Measurements from ENCODE around the gene ABLIM1.

Gene ABLIM1

DNA sequence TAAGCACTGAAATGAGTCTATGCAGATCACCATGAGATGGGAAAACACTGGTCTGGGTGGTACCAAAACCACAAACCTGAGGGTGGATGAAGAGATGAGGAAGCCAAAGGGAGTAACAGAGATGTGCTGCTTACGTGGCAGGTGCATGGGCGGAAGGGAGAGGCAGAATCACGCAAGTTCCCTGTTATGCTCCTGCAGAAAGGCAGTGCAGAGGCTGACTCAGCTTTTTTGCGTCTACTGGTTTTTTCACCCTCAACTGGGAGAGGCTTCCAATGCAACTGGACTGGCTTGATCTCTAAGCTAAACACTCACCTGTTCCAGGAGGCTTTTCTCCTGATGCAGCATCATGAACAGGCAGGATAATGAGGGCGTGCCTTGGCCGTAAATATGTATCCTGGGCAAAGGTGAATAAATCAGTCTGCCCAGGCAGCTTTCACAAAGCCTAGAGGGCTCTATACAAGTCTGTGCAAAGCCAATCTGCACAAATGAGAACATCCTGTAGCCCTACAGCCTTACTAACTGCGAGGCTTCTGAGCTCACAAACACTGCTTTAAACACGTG lies 158.4 kb downstream of the ABLIM1 start:
- peak overlapping the region; percentile 14; the same call in 1 of the 2 replicates for H3K4me3 ChIP-seq (ENCODE audit: low read depth, low read length)
- TF ChIP-seq, protein P1, sequence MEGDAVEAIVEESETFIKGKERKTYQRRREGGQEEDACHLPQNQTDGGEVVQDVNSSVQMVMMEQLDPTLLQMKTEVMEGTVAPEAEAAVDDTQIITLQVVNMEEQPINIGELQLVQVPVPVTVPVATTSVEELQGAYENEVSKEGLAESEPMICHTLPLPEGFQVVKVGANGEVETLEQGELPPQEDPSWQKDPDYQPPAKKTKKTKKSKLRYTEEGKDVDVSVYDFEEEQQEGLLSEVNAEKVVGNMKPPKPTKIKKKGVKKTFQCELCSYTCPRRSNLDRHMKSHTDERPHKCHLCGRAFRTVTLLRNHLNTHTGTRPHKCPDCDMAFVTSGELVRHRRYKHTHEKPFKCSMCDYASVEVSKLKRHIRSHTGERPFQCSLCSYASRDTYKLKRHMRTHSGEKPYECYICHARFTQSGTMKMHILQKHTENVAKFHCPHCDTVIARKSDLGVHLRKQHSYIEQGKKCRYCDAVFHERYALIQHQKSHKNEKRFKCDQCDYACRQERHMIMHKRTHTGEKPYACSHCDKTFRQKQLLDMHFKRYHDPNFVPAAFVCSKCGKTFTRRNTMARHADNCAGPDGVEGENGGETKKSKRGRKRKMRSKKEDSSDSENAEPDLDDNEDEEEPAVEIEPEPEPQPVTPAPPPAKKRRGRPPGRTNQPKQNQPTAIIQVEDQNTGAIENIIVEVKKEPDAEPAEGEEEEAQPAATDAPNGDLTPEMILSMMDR (IDR thresholded peaks at IDR 0.05; ENCODE audit: low read depth, low read length, missing control alignments): no peak
- DNase-seq (ENCODE audit: low read depth): peak; percentile 77

DNA sequence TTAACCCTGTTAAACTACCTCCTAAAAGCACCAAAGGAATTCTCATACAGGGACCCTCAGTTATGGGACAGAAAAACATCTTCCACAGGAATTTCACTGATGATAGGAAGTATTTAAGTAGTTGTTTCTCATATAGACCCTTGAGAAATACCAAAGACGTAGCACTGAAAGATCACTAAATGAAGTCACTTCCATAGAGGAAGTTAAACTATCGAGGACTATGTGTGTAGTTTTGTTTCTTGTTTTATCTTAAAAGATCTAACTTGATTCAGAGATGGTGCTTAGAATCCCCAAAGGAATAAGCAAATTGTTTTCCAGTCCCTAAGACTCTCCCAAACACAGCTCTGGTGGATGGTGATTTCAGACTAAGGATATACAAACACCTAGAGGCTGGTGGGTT lies 159.0 kb downstream of the ABLIM1 start:
- peak overlapping the region; percentile 16; the same call in 1 of the 2 replicates for H3K4me3 ChIP-seq (ENCODE audit: low read depth, low read length)
- no peak for DNase-seq (ENCODE audit: low read depth)
- TF ChIP-seq, protein P1 (IDR thresholded peaks at IDR 0.05; ENCODE audit: low read depth, low read length, missing control alignments): no peak

DNA sequence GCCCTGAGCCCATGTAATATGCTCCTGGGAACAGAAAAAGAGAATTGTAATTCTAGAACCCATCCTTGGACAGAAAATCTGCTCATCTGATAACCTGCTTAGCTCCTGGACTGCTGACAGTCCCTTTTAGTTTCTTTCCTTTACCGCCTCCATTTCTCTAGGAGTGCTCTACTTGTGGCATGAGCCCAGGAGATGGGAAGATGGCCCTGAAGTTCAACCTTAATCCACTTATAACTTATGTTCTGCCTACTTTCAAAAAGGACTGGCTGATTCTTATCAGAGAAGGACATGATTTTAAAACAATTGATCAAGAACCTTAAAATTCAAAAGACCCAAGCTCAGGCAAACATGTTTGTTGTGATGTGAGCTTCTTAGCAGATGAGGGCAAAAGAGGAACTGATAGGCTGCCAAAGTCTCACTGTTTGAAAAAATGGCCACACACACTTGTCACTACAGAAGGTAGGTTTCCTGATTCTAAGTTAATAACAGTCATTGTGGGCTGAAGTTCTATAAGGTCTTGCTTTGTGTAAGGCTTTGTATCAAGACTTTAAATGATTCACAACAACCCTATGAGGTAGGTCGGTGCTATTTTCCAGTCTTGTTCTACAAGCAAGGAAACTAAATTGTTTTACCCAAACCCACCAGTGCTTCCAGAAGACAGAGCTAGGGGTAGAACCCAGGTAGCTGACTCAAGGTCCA lies 159.5 kb downstream of the ABLIM1 start:
- peak; percentile 77 for DNase-seq (ENCODE audit: low read depth)
- H3K4me3 ChIP-seq (ENCODE audit: low read depth, low read length): peak overlapping the region; percentile 16; the same call in 1 of the 2 replicates
- TF ChIP-seq, protein P1 (IDR thresholded peaks at IDR 0.05; ENCODE audit: low read depth, low read length, missing control alignments): no peak

DNA sequence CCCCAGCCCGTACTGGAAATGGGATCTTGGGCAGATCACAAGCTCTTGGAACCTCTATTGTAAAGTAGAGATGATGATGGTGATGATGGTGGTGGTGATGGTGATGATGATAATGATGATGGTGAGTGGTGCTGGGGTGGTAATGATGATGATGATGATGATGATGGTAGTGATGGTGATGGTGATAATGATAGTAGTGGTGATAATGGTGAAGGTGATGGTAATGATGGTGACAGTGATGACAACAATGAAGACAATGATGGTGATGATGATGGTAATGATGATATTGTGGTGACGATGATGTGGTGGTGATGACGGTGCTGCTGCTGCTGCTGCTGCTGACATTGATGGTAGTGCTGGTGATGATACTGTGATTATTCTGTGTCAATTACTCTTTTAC lies 162.8 kb downstream of the ABLIM1 start:
- TF ChIP-seq, protein P1 (IDR thresholded peaks at IDR 0.05; ENCODE audit: low read depth, low read length, missing control alignments): no peak
- no peak for DNase-seq (ENCODE audit: low read depth)
- H3K4me3 ChIP-seq (ENCODE audit: low read depth, low read length): no peak overlapping the region

DNA sequence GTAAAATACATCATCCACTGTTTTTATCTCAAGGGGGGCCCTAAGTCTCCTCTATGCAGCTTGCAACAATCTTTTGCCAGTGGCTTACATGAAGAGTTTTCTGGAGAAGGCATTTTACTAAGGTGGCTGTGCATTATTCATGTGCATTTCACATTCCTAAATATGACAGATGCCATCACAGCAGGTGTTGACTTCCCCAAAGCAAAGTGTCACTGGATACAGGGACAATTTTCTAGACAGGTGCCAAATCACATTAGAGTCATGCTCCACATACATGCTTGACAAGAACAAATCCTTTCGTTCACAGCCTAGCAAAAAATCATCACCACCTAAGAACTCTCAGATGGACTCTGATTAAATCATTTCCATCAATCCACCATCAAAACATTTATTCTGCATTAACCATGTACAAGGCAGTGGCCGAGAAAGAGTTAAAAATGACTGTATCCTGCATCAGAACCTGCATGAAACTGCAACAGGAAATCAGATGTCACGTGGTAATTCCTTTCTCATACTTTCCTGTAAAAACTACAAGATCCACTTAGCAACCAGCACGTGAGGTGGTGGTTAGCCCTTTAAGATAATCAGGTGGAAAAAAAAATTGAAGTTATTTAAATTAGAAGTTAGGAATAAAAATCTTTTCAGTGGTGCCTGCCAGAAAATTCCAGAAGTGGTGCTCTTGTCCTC lies 165.6 kb downstream of the ABLIM1 start:
- TF ChIP-seq, protein P1 (IDR thresholded peaks at IDR 0.05; ENCODE audit: low read depth, low read length, missing control alignments): no peak
- H3K4me3 ChIP-seq (ENCODE audit: low read depth, low read length): no peak overlapping the region
- DNase-seq (ENCODE audit: low read depth): peak; percentile 44

DNA sequence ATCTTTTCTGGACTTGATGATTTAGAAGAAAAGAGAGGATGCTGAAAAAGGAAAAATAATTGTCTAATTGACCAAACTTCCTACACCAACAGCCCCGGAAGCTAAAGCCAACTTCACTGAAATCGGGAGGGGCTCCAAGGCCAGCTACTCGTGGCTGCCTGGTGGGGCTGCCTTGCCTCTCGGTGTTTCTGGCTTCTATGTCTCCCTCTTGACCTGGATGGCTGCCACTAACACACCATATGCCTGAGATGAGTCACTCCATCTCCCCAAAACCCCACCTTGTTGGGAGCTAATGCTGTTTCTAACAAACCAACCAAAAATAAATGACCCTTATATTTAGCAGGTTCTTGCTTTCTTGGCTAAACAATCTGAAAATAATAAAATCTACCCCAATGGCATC lies 166.1 kb downstream of the ABLIM1 start:
- H3K4me3 ChIP-seq (ENCODE audit: low read depth, low read length): no peak overlapping the region
- DNase-seq (ENCODE audit: low read depth): no peak
- TF ChIP-seq, protein P1 (IDR thresholded peaks at IDR 0.05; ENCODE audit: low read depth, low read length, missing control alignments): no peak
